PFSK-1 (cell line): ENCODE results near the gene NLN.

ENCODE experiments used
- FOXP2 ChIP-seq: optimal IDR thresholded peaks from 2 replicates; pipeline ENCODE3; 2011; ENCODE audit warnings: borderline replicate concordance, control low read depth, inconsistent platforms; ENCODE audit not compliant: insufficient read depth; ENCODE audit errors: extremely low read length, extremely low read depth
- POLR2AphosphoS5 ChIP-seq: IDR thresholded peaks from 2 replicates; pipeline ENCODE4 v1.6.1; 2012; ENCODE audit warnings: low read depth, mild to moderate bottlenecking, control low read depth, low read length, moderate library complexity
- SIN3A ChIP-seq: IDR thresholded peaks from 2 replicates; pipeline ENCODE4 v1.6.1; 2012; ENCODE audit warnings: mild to moderate bottlenecking, low read length, moderate library complexity, borderline replicate concordance; ENCODE audit not compliant: insufficient read depth
- TAF1 ChIP-seq: IDR thresholded peaks from 2 replicates; pipeline ENCODE4 v1.6.1; 2012; ENCODE audit warnings: low read length, control low read depth, borderline replicate concordance; ENCODE audit not compliant: insufficient read depth
- TF ChIP-seq, protein P1 (sequence below), 2 experiments: IDR thresholded peaks; 2 replicates each; pipeline versions ENCODE4 v1.6.1 to v1.8.0; 2011 to 2012; ENCODE audit warnings: low read depth in 2 of 2, low read length in 2 of 2, control low read depth in 1 of 2, inconsistent platforms in 1 of 2, mild to moderate bottlenecking in 1 of 2, moderate library complexity in 1 of 2; ENCODE audit not compliant: insufficient read depth in 1 of 2

NLN gene

DNA sequence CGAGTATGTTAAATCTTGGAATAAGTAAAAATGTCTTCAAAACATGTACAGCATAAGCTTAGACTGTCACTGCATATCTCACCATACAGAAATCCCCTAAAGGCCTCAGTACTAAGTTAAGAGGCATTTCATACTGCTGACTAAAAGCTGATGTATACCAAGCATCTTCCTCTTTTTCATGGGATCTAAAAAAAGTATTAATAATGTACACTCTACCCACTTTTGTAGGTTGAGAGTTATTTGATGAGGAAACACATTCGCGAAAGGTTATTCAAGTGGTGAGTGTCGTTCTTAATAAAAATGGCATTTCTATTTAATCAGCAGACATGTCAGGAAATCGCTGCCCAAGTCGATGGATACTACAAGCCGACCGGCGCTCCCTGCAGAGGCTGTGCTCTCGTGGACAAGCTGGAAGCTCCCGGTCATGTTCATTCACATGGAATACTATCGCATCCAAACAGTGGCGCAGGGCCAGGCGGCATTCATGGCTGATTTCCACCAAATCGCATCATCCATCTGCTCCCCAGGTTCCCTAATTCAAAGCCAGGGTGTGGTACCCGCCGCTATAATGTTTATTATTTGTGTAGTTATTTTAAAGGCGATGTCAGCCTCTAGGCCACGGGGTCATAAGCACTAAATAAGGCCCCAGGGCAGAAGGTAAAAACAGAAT lies 820 bp upstream of the NLN start:
- peak; percentile 70; the same call in 1 of the 2 replicates for TF ChIP-seq SIN3A
- TF ChIP-seq, protein P1, sequence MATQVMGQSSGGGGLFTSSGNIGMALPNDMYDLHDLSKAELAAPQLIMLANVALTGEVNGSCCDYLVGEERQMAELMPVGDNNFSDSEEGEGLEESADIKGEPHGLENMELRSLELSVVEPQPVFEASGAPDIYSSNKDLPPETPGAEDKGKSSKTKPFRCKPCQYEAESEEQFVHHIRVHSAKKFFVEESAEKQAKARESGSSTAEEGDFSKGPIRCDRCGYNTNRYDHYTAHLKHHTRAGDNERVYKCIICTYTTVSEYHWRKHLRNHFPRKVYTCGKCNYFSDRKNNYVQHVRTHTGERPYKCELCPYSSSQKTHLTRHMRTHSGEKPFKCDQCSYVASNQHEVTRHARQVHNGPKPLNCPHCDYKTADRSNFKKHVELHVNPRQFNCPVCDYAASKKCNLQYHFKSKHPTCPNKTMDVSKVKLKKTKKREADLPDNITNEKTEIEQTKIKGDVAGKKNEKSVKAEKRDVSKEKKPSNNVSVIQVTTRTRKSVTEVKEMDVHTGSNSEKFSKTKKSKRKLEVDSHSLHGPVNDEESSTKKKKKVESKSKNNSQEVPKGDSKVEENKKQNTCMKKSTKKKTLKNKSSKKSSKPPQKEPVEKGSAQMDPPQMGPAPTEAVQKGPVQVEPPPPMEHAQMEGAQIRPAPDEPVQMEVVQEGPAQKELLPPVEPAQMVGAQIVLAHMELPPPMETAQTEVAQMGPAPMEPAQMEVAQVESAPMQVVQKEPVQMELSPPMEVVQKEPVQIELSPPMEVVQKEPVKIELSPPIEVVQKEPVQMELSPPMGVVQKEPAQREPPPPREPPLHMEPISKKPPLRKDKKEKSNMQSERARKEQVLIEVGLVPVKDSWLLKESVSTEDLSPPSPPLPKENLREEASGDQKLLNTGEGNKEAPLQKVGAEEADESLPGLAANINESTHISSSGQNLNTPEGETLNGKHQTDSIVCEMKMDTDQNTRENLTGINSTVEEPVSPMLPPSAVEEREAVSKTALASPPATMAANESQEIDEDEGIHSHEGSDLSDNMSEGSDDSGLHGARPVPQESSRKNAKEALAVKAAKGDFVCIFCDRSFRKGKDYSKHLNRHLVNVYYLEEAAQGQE (IDR thresholded peaks at IDR 0.05; ENCODE audit: insufficient read depth in 1 of 2, low read depth in 2 of 2, low read length in 2 of 2): no peak
- no peak for TF ChIP-seq FOXP2
- no peak for TF ChIP-seq POLR2AphosphoS5
- TF ChIP-seq TAF1: no peak

DNA sequence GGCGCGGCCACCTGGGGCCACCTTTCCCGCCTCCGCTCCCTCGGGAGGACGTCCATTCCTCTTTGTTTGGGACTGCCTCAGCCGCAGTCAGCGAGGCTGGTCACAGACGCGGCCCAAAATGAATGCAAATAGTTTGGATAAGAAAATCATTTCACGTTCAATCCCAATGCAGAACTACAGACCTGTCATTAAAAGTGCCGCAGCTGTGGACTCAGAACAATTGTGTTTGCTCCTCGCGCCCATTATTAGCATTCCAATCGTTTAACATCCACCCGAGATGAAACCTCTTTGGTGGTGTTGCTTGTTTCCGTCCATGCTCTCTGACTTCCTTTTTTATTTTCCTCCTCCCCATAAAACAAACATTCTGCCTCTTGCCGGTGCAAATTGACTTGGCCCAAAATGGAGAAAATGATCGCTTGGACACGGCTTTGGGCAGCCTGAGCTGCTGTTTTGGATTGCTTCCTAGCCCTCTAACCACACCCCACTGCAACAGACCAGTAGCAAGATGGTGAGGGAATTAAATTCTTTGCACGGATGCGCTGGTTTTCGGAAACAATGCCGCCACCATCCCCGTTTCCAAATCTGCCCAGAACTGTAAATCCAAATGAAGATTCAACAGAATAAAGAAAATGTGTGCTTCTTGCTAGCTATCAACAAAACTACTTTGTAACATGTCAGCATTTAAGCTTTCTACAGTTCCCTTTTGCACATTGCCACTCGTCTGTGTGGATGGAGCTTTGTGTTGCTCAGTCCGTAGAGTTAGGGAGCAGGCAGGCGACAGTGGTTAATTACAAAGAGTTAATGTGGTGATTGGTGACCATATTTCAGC lies 784 bp downstream of the NLN start:
- TF ChIP-seq, protein P1 (IDR thresholded peaks at IDR 0.05; ENCODE audit: insufficient read depth in 1 of 2, low read depth in 2 of 2, low read length in 2 of 2): no peak
- TF ChIP-seq FOXP2: no peak
- no peak for TF ChIP-seq TAF1
- TF ChIP-seq SIN3A: no peak
- TF ChIP-seq POLR2AphosphoS5: no peak

DNA sequence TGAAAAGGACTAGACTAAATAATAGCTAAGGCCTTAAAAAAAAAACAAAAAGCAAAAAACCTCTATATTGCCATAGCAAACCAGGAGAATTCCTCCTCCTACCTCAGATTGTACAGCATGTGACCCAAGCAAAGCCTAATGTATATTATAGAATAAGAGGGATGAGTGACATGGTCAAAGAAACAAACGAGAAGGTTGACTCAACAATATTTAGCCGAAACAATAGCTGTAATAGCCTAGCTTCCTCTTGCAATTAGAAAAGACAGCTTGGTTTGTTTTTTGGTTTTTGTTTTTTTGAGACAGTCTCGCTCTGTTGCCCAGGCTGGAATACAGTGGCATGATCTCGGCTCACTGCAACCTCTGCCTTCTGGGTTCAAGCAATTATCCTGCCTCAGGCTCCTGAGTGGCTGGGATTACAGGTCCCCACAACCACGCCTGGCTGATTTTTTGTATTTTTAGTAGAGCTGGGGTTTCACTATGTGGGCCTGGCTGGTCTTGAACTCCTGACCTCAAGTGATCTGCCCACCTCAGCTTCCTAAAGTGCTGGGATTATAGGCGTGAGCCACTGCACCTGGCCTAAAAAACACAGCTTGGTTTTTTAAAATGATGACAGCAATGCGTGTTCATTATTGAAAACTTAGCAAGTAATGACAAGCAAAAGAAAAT lies 5.6 kb downstream of the NLN start:
- TF ChIP-seq, protein P1 (IDR thresholded peaks at IDR 0.05; ENCODE audit: insufficient read depth in 1 of 2, low read depth in 2 of 2, low read length in 2 of 2): no peak
- TF ChIP-seq FOXP2: no peak

DNA sequence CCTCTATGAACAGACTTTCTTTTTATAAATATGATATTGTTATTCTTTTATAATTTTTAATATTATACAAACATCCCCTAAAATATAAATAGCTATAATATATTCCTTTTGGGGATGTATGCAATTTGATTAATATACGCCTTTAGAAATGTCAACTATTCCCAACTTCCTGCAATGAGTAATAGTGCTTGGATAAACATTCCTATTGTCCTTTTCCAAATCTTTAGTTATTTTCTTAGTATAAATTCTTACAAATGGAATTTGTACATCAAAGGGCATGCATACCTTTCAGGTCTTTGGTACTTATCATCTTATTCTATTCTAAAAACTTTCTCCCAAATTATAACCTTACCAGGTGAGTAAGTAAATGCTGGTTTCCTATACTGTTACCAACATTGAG lies 6.2 kb downstream of the NLN start:
- TF ChIP-seq FOXP2: no peak

DNA sequence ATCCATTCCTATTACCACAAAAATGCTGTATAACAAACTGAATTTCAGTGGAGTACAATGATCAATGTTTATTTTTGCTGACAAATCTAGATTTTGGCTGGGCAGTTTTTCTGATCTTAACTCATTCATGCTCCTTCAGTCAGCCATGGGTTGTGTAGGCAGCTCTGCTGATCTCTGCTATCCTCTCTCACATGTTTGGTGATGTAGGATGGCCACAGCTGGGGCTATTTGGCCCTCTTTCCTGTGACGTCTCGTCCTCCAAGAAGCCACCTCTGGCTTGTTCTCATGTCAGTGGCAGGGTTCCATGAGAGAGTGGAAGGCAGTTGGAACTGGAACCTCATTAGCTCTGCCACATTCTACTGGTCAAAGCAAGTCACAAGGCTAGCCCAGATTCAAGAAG lies 8.9 kb downstream of the NLN start:
- no peak for TF ChIP-seq FOXP2

DNA sequence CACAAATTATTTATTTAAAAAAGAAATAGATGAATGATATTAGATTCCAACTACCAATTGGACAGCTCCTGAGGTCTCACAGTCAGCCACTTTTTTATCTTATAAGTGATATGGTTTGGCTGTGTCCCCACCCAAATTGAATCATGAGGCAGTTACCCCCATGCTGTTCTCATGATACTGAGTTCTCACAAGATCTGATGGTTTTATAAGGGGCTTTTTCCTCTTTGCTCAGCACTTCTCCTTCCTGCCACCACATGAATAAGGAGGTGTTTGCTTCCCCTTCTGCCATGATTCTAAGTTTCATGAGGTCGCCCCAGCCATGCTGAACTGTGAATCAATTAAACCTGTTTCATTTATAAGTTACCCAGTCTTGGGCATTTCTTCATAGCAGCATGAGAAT lies 12.9 kb downstream of the NLN start:
- TF ChIP-seq POLR2AphosphoS5 (no peak), FOXP2 (no peak)
